Activated CD8-positive, alpha-beta T cell treated with anti-CD3 and anti-CD28 coated beads, Interleukin-2, amount 10 ng/mL, durations not matched to agents 7 days and 5 days (primary cell): ENCODE measurements around the gene TACR2. TPM values are rescaled to one million over a fixed set of nuclear protein-coding genes. Genes with fewer than 3 reads are reported as not detected.

Experiments used
- ATAC-seq: fragments of 150-1000 bp; cut with Tn5 transposase; one replicate; pipeline ENCODE4 v1.10.0; 2021; ENCODE audit warnings: moderate library complexity
- CTCF ChIA-PET: fragments of 350-600 bp; sonication (Branson Sonifier 250); formaldehyde crosslinking; loops from one replicate; lab custom pipeline; 2021; ENCODE audit warnings: antibody characterized with exemption; lab: Charles Lee
- POLR2A ChIA-PET: fragments of 350-600 bp; sonication (Branson Sonifier 250); formaldehyde crosslinking; loops from one replicate; lab custom pipeline; 2021; ENCODE audit warnings: antibody characterized with exemption; lab: Charles Lee
- DNase-seq: peaks from one replicate; pipeline ENCODE4 v3.0.0-alpha.2; 2020
- H3K27ac Mint-ChIP-seq: one replicate; pipeline ENCODE4 v1.8.0; 2021; ENCODE audit warnings: mild to moderate bottlenecking, mixed read lengths
- H3K27me3 Mint-ChIP-seq: one replicate; pipeline ENCODE4 v1.8.0; 2021; ENCODE audit warnings: low read depth, mixed read lengths
- H3K36me3 Mint-ChIP-seq: one replicate; pipeline ENCODE4 v1.8.0; 2021; ENCODE audit warnings: low read depth, mixed read lengths
- H3K4me1 Mint-ChIP-seq: one replicate; pipeline ENCODE4 v1.8.0; 2021; ENCODE audit warnings: low read depth, mixed read lengths
- H3K4me3 Mint-ChIP-seq: one replicate; pipeline ENCODE4 v1.8.0; 2021; ENCODE audit warnings: mild to moderate bottlenecking, mixed read lengths
- H3K9me3 Mint-ChIP-seq: one replicate; pipeline ENCODE4 v1.8.0; 2022; ENCODE audit warnings: mixed read lengths; ENCODE audit not compliant: insufficient read depth
- total RNA-seq, 2 experiments: library from RNA; stranded (reverse); gene quantifications; one replicate each; pipeline ENCODE4 v1.2.3, GENCODE V29; 2021

The TACR2 gene
- total RNA-seq, 2 experiments from 2014 or later, result not detected

DNA sequence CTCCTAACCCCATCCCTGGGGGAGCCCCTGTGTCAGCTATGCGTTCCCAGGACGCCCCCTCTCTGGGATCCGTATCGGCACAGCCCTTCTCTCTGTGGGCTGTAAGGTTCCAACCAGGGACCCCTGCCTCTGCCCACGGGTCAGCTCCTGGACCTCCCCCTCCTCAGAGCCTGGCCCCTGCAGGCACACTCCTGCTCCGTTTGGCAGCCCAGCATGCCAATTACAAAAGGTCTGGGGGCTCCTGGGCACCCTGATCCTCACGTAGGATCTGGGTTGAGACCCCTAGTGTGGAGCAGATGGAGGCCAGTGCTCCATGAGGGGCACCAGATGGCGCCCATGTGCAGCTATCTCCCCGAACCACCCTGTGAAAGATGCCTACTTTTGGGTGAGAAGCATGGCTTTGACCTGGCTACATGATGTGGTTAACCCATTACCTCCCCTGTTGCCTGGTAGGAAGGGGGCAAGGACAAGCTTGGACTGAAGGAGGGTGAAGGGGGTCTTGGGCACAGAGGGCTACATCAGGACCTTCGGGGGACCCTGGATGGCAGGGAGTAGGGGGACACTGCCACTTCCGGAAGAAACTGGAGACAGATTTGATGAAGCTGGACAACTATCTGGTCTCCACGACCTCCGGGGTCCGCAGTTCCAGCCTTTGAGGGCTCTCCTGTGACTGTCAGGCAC, 9.0 kb downstream of the TACR2 start:
- H3K27ac Mint-ChIP-seq, result peak overlapping the region; percentile 85
- H3K27me3 Mint-ChIP-seq, result no peaks in the 10 kb centered on the region
- no peaks in the 10 kb centered on the region for H3K9me3 Mint-ChIP-seq
- peaks cover 32% of the 10 kb centered on the region for H3K4me1 Mint-ChIP-seq
- ChIA-PET POLR2A (interaction anchor here (0.9 to 1.3 kb wide), 8 partner anchors 9 to 179 kb away, joined by 3 to 5 read pairs (median 3); no protein-coding TSS in a partner anchor), CTCF (interaction anchor here (0.5 to 4.0 kb wide), 46 partner anchors 8 to 685 kb away, joined by 3 to 28 read pairs (median 4); partner anchors contain the start of genes DDX21, HK1 and TACR2)
- H3K4me3 Mint-ChIP-seq, result peak overlapping the region; percentile 71
- no peak for ATAC-seq
- DNase-seq, result peak; percentile 46
- peaks cover 5% of the 10 kb centered on the region for H3K36me3 Mint-ChIP-seq

- no peaks in the 10 kb centered on the region for H3K27me3 Mint-ChIP-seq
- peaks cover 10% of the 10 kb centered on the region for H3K36me3 Mint-ChIP-seq
- peak overlapping the region; percentile 85 for H3K27ac Mint-ChIP-seq
- POLR2A ChIA-PET, result interaction anchor here (0.7 to 1.2 kb wide), 4 partner anchors 9 to 168 kb away, joined by 3 read pairs; no protein-coding TSS in a partner anchor
- ATAC-seq (no peak), DNase-seq (no peak)
- peaks cover 32% of the 10 kb centered on the region for H3K4me1 Mint-ChIP-seq
- CTCF ChIA-PET, result interaction anchor here (1.1 to 4.0 kb wide), 23 partner anchors 9 to 418 kb away, joined by 3 to 28 read pairs (median 7); partner anchors contain the start of gene TACR2
- H3K9me3 Mint-ChIP-seq, result no peaks in the 10 kb centered on the region
- no peak overlapping the region for H3K4me3 Mint-ChIP-seq
Measured at GRCh38 chr10:69406816-69407580, 9.7 kb downstream of the TACR2 start.

DNA sequence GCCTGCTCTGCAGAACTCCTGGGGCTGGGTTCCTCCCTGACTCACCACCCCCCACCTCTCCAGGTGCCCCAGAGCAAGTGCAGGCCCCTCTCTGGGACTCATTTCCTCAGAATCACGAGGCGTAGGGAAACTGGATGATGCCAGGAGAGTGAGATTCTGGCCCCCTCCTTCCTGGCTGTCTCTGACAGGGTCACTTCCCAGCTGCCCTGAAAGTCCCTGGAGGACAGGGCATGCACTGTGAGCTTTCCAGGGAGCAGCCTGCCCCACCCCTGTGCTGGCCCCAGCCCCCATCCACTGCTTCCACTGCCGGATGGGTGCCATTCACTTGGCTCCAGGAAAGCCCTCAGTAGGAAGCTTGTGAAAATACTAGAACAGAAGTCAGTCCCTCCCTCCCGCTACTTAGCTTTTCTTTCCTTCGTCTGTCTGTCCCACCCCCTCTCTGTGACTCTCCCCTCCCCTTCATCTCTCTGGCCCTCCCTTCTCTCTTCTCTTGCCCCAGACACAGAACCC, 10.4 kb downstream of the TACR2 start:
- Mint-ChIP-seq H3K36me3 (peaks cover 16% of the 10 kb centered on the region), H3K27ac (peak overlapping the region; percentile 37), H3K9me3 (no peaks in the 10 kb centered on the region), H3K4me3 (no peak overlapping the region), H3K4me1 (peaks cover 32% of the 10 kb centered on the region), H3K27me3 (no peaks in the 10 kb centered on the region)
- ChIA-PET CTCF (interaction anchor here (0.5 to 4.0 kb wide), 12 partner anchors 10 to 417 kb away, joined by 3 to 28 read pairs (median 5); no protein-coding TSS in a partner anchor), POLR2A (interaction anchor here (0.5 to 1.2 kb wide), 4 partner anchors 8 to 168 kb away, joined by 3 read pairs; no protein-coding TSS in a partner anchor)
- ATAC-seq (no peak), DNase-seq (no peak)

GRCh38 chr10:69405221-69405620, 11.5 kb downstream of the TACR2 start:
- H3K27ac Mint-ChIP-seq, result no peak overlapping the region
- ATAC-seq (no peak), DNase-seq (no peak)
- peaks cover 25% of the 10 kb centered on the region for H3K36me3 Mint-ChIP-seq
- no peak overlapping the region for H3K4me3 Mint-ChIP-seq
- ChIA-PET POLR2A (interaction anchor here (1.0 kb wide), 1 partner anchor 14 kb away, joined by 3 read pairs; no protein-coding TSS in a partner anchor), CTCF (interaction anchor here (1.0 to 4.0 kb wide), 5 partner anchors 12 to 176 kb away, joined by 3 to 25 read pairs (median 5); no protein-coding TSS in a partner anchor)
- no peaks in the 10 kb centered on the region for H3K27me3 Mint-ChIP-seq
- no peaks in the 10 kb centered on the region for H3K9me3 Mint-ChIP-seq
- peaks cover 28% of the 10 kb centered on the region for H3K4me1 Mint-ChIP-seq

DNA sequence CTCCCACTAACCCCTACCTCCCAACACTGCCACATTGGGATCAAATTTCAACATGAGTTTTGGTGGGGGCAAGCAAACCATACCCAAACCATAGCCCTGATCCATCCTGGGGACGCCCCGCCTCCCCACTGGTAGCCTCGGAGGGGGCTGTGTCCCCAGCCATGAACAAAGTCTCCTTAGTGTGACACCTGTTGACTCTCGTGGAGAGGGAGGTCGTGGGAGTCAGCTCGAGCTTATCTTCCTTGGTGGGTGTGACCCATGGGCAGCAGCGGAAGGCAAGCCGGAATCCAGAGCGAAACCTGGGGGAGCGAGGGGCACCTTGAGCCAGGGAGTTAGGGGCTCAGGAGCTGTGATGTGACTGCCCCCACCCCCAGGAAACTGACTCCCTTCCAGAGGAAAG, 11.9 kb downstream of the TACR2 start:
- Mint-ChIP-seq H3K9me3 (no peaks in the 10 kb centered on the region), H3K4me1 (peaks cover 25% of the 10 kb centered on the region), H3K4me3 (no peak overlapping the region), H3K27ac (no peak overlapping the region), H3K27me3 (no peaks in the 10 kb centered on the region), H3K36me3 (peaks cover 30% of the 10 kb centered on the region)
- DNase-seq, result no peak
- ChIA-PET CTCF (interaction anchor here (1.0 to 1.4 kb wide), 4 partner anchors 103 to 172 kb away, joined by 3 to 6 read pairs (median 4); no protein-coding TSS in a partner anchor), POLR2A (interaction anchor here (1.0 kb wide), 1 partner anchor 14 kb away, joined by 3 read pairs; no protein-coding TSS in a partner anchor)
- no peak for ATAC-seq

GRCh38 chr10:69403519-69403918, 13.2 kb downstream of the TACR2 start:
- peaks cover 16% of the 10 kb centered on the region for H3K4me1 Mint-ChIP-seq
- ChIA-PET POLR2A (no interaction called here), CTCF (interaction anchor here (0.6 to 2.1 kb wide), 7 partner anchors 10 to 241 kb away, joined by 3 to 9 read pairs (median 3); no protein-coding TSS in a partner anchor)
- H3K27me3 Mint-ChIP-seq, result no peaks in the 10 kb centered on the region
- peaks cover 40% of the 10 kb centered on the region for H3K36me3 Mint-ChIP-seq
- ATAC-seq, result no peak
- no peaks in the 10 kb centered on the region for H3K9me3 Mint-ChIP-seq
- H3K4me3 Mint-ChIP-seq, result no peak overlapping the region
- no peak for DNase-seq
- no peak overlapping the region for H3K27ac Mint-ChIP-seq

DNA sequence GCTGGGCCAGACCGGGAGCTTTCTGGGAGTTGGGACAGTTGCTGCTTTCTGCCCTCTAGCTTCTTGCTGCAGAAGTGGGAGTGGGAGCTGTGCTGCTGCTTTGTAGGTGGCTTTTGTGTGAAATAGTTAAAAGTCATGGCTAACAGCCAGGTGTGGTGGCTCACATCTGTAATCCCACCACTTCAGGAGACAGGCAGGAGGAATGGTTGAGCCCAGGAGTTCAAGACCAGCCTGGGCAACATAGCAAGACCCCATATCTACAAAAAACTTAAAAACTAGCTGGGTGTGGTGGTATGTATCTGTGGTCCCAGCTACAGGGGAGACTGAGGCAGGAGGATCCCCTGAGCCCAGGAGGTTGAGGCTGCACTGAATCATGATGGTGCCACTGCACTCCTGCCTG, 13.7 kb downstream of the TACR2 start:
- CTCF ChIA-PET, result interaction anchor here (0.6 to 2.1 kb wide), 5 partner anchors 10 to 241 kb away, joined by 3 to 9 read pairs (median 3); no protein-coding TSS in a partner anchor
- POLR2A ChIA-PET, result no interaction called here
- DNase-seq (no peak), ATAC-seq (no peak)
- H3K27me3 Mint-ChIP-seq, result no peaks in the 10 kb centered on the region
- H3K9me3 Mint-ChIP-seq, result no peaks in the 10 kb centered on the region
- no peak overlapping the region for H3K27ac Mint-ChIP-seq
- peaks cover 11% of the 10 kb centered on the region for H3K4me1 Mint-ChIP-seq
- H3K36me3 Mint-ChIP-seq, result peaks cover 43% of the 10 kb centered on the region
- H3K4me3 Mint-ChIP-seq, result no peak overlapping the region

DNA sequence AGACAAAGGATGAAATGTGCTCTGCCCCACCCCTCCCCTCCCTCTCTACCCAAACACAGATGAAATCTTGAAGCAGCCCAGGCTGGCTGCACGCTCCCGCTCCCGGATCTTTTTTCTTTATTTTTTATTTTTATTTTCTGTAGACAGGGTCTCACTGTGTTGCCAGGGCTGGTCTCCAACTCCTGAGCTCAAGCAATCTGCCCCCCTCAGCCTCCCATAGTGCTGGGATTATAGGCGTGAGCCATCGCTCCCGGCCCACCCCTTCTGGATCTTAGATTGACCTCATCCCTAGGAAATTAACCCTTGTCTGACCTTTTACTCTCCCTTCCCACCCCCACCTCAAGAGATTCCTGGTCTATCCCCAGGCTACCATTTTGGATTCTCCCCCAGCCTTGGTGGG, 14.3 kb downstream of the TACR2 start:
- H3K36me3 Mint-ChIP-seq, result peaks cover 44% of the 10 kb centered on the region
- H3K27ac Mint-ChIP-seq, result no peak overlapping the region
- CTCF ChIA-PET, result interaction anchor here (2.0 to 2.1 kb wide), 2 partner anchors 9 to 165 kb away, joined by 6 to 9 read pairs; no protein-coding TSS in a partner anchor

GRCh38 chr10:69401416-69401815, 15.3 kb downstream of the TACR2 start:
- CTCF ChIA-PET, result no interaction called here
- no peaks in the 10 kb centered on the region for H3K9me3 Mint-ChIP-seq

More for the DNA sequence above, 14.3 kb downstream of the TACR2 start:
- Mint-ChIP-seq H3K27me3 (no peaks in the 10 kb centered on the region), H3K9me3 (no peaks in the 10 kb centered on the region), H3K4me3 (no peak overlapping the region), H3K4me1 (peaks cover 6% of the 10 kb centered on the region)
- ATAC-seq (no peak), DNase-seq (no peak)
- POLR2A ChIA-PET, result no interaction called here

DNA sequence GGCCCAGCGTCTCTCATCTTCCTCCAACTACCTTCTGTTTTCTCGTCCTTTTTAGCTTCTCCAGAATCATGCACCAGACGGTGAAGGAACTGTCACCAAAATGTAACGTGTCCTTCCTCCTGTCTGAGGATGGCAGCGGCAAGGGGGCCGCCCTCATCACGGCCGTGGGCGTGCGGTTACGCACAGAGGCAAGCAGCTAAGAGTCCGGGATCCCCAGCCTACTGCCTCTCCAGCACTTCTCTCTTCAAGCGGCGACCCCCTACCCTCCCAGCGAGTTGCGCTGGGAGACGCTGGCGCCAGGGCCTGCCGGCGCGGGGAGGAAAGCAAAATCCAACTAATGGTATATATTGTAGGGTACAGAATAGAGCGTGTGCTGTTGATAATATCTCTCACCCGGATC, 15.8 kb downstream of the TACR2 start:
- ChIA-PET POLR2A (no interaction called here), CTCF (no interaction called here)
- H3K27ac Mint-ChIP-seq, result no peak overlapping the region
- H3K9me3 Mint-ChIP-seq, result no peaks in the 10 kb centered on the region
- H3K27me3 Mint-ChIP-seq, result no peaks in the 10 kb centered on the region
- peaks cover 54% of the 10 kb centered on the region for H3K36me3 Mint-ChIP-seq
- ATAC-seq, result no peak
- H3K4me3 Mint-ChIP-seq, result no peak overlapping the region
- peaks cover 2% of the 10 kb centered on the region for H3K4me1 Mint-ChIP-seq
- no peak for DNase-seq

More at GRCh38 chr10:69401416-69401815, 15.3 kb downstream of the TACR2 start:
- Mint-ChIP-seq H3K4me1 (peaks cover 3% of the 10 kb centered on the region), H3K27me3 (no peaks in the 10 kb centered on the region), H3K4me3 (no peak overlapping the region), H3K36me3 (peaks cover 51% of the 10 kb centered on the region), H3K27ac (no peak overlapping the region)
- POLR2A ChIA-PET, result no interaction called here
- ATAC-seq (no peak), DNase-seq (no peak)

DNA sequence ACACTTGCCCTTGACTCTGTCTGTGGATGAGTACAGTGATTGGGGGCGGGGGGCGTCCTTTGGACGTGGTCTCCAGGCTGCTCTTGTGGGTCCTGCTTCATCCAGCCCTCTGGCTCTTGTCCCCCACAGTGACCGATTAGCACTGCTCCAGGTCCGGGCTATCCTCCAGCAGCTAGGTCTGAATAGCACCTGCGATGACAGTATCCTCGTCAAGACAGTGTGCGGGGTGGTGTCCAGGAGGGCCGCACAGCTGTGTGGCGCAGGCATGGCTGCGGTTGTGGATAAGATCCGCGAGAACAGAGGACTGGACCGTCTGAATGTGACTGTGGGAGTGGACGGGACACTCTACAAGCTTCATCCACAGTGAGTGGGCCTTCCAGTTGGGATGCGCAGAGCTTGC, 18.3 kb downstream of the TACR2 start:
- H3K36me3 Mint-ChIP-seq, result peaks cover 73% of the 10 kb centered on the region
- H3K4me1 Mint-ChIP-seq, result peaks cover under 1% of the 10 kb centered on the region
- DNase-seq, result no peak
- no peak overlapping the region for H3K4me3 Mint-ChIP-seq
- H3K27ac Mint-ChIP-seq, result no peak overlapping the region
- no peaks in the 10 kb centered on the region for H3K27me3 Mint-ChIP-seq
- ChIA-PET POLR2A (interaction anchor here (1.0 kb wide), 2 partner anchors 8 to 10 kb away, joined by 3 read pairs; no protein-coding TSS in a partner anchor), CTCF (interaction anchor here (0.6 to 1.5 kb wide), 2 partner anchors 10 to 81 kb away, joined by 3 to 9 read pairs; no protein-coding TSS in a partner anchor)
- H3K9me3 Mint-ChIP-seq, result no peaks in the 10 kb centered on the region
- no peak for ATAC-seq
